Prostate gland (tissue), 2 donors: ENCODE data around the gene BCL6B.

Experiments used
- CTCF ChIP-seq, 4 experiments: fragments of 200-600 bp in 2 of 4; fragments of 450-650 bp in 2 of 4; sonication (generic) in 2 of 4; IDR thresholded peaks; 1 replicate in 3 of 4; 2 replicates in 1 of 4; pipeline ENCODE4 v1.5.1; 2016 to 2019; ENCODE audit warnings: antibody characterized with exemption in 4 of 4, mild to moderate bottlenecking in 2 of 4, moderate library complexity in 2 of 4
- POLR2A ChIP-seq: fragments of 450-650 bp; IDR thresholded peaks from one replicate; pipeline ENCODE4 v1.6.1; 2016; ENCODE audit warnings: antibody characterized with exemption, mild to moderate bottlenecking
- POLR2AphosphoS5 ChIP-seq: sonication (generic); formaldehyde crosslinking; IDR thresholded peaks from one replicate; pipeline ENCODE4 v1.6.1; 2017; ENCODE audit warnings: antibody characterized with exemption

- TF ChIP-seq CTCF (IDR thresholded peaks at IDR 0.05) (no peak), POLR2AphosphoS5 (no peak), POLR2A (no peak)
Measured at GRCh38 chr17:6985266-6985665, 37.6 kb upstream of the BCL6B start.
